Body of pancreas (tissue), 4 donors: ENCODE measurements around the gene GLIS1. TPM values are rescaled to one million over a fixed set of nuclear protein-coding genes. Genes with fewer than 3 reads are reported as not detected.
A peak's percentile ranks its signal among the peaks of the same experiment; 100 is the strongest.

Experiments
- ATAC-seq: fragments of 150-250 bp; one replicate; pipeline ENCODE4 v1.9.1; 2016
- DNase-seq, 4 donors: peaks; one replicate each; pipeline ENCODE4 v3.0.0-alpha.2; 2019
- H3K27ac ChIP-seq, 4 donors: fragments of 200-600 bp; sonication (generic); 1 replicate in 3 of 4; 2 replicates in 1 of 4; pipeline versions ENCODE4 v1.5.1 to v1.6.1; 2016 to 2019; ENCODE audit warnings: mild to moderate bottlenecking in 1 of 4, mixed read lengths in 1 of 4, moderate library complexity in 1 of 4
- H3K27me3 ChIP-seq, 2 donors: fragments of 200-600 bp; sonication (generic); one replicate each; pipeline ENCODE4 v1.6.0; 2016; ENCODE audit warnings: mild to moderate bottlenecking in 1 of 2
- H3K36me3 ChIP-seq, 2 donors: fragments of 200-600 bp; sonication (generic); replicated peaks in 1 of 2; 2 replicates each; pipeline ENCODE4 v1.5.1; 2016; ENCODE audit warnings: low read depth in 2 of 2; ENCODE audit not compliant: insufficient read depth in 1 of 2
- H3K4me1 ChIP-seq: fragments of 200-600 bp; sonication (generic); one replicate; pipeline ENCODE4 v1.6.0; 2016
- H3K4me3 ChIP-seq, 2 donors: fragments of 200-600 bp; sonication (generic); 1 replicate in 1 of 2; 2 replicates in 1 of 2; pipeline ENCODE4 v1.5.1; 2016 to 2019
- H3K9me3 ChIP-seq, 3 donors: fragments of 200-600 bp; sonication (generic); 1 replicate in 2 of 3; 2 replicates in 1 of 3; pipeline ENCODE4 v1.5.1; 2016
- POLR2A ChIP-seq, 3 donors: fragments of 450-650 bp; IDR thresholded peaks; one replicate each; pipeline ENCODE4 v1.6.1; 2016; ENCODE audit warnings: antibody characterized with exemption in 3 of 3, mild to moderate bottlenecking in 2 of 3
- WGBS, 2 donors: methylation state at CpG; one replicate each; pipeline ENCODE4 v1.1.5; 2017; 5-methylcytosine and 5-hydroxymethylcytosine counted together
- intact Hi-C: fragments of 100-400 bp; cut with DNase I; formaldehyde crosslinking; loops from one replicate; pipeline ENCODE4 v1.15.1; 2023
- total RNA-seq, 2 donors: library from RNA; depleted of rRNA; stranded (reverse); fragments of >200 nt; gene quantifications; one replicate each; pipeline ENCODE4 v1.1.0, GENCODE V29; 2016
- TF ChIP-seq, protein P1 (sequence below), 7 experiments: fragments of 450-650 bp in 4 of 7; fragments of 200-600 bp in 3 of 7; sonication (generic) in 3 of 7; IDR thresholded peaks; one replicate each; pipeline ENCODE4 v1.5.1; 2016 to 2019; ENCODE audit warnings: antibody characterized with exemption in 7 of 7

GLIS1 gene
- total RNA-seq, 2 donors from 2014 or later: 0.33 TPM; not detected in 1

DNA sequence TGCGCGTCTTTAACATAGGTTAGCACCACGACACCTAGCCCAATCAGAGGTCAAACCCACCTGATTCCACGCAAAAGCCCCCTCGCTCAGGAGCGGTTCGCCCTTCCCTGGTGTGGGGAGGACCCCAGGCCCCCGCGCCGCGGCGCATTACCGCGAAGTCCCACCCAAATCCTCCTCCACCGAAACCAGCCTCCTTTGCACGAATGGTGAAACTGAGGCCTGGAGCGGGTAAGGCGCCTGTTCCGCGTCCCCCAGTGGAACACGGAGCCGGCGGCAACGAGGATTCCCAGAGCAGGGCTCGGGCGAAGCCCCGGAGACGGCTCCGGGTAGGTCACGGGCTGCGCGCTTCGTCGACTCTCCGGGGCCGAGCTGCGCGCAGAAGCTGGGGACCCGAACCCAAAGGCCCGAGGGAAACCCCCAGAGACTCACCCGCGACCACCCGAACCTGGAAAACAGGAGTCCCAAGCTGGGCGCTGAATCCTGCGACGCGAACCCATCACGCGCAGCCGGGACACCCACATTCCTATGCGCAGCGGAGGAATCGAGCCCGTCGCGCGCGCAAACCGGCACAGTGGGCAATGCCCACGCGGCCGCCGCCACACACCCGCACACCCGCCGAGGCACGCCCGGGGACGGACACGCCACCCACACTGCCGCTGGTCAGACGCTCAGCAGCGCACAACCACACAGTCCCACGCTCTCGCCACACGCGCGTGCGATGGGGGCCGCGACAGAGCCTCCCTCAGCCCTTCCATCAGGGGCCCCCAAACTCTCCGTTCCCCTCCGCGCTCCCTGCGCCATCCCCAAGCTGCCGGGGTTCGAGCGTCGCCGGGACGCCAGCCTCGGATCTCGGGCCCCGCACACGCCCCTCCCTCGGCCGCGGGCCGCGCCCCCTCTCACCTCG is 507 bp downstream of the GLIS1 start:
- H3K36me3 ChIP-seq: no peaks in the 10 kb centered on the region
- peaks cover 3 to 14% of the 10 kb centered on the region in 2 donors for H3K27me3 ChIP-seq
- WGBS, 2 donors: 0 to 4% methylated on average over 3 to 87 of the region's 101 CpGs
- H3K27ac ChIP-seq: no peak overlapping the region
- H3K9me3 ChIP-seq: no peaks in the 10 kb centered on the region
- intact Hi-C loops: no loop called here
- TF ChIP-seq POLR2A (IDR thresholded peaks at IDR 0.05): no peak
- TF ChIP-seq, protein P1, sequence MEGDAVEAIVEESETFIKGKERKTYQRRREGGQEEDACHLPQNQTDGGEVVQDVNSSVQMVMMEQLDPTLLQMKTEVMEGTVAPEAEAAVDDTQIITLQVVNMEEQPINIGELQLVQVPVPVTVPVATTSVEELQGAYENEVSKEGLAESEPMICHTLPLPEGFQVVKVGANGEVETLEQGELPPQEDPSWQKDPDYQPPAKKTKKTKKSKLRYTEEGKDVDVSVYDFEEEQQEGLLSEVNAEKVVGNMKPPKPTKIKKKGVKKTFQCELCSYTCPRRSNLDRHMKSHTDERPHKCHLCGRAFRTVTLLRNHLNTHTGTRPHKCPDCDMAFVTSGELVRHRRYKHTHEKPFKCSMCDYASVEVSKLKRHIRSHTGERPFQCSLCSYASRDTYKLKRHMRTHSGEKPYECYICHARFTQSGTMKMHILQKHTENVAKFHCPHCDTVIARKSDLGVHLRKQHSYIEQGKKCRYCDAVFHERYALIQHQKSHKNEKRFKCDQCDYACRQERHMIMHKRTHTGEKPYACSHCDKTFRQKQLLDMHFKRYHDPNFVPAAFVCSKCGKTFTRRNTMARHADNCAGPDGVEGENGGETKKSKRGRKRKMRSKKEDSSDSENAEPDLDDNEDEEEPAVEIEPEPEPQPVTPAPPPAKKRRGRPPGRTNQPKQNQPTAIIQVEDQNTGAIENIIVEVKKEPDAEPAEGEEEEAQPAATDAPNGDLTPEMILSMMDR (IDR thresholded peaks at IDR 0.05): no peak
- H3K4me1 ChIP-seq: peaks cover 22% of the 10 kb centered on the region
- ATAC-seq (peak; percentile 12), DNase-seq (peak in 2 of 4 donors; percentile 6 to 18)
- H3K4me3 ChIP-seq: peak overlapping the region in 1 of 2 donors; percentile 31

DNA sequence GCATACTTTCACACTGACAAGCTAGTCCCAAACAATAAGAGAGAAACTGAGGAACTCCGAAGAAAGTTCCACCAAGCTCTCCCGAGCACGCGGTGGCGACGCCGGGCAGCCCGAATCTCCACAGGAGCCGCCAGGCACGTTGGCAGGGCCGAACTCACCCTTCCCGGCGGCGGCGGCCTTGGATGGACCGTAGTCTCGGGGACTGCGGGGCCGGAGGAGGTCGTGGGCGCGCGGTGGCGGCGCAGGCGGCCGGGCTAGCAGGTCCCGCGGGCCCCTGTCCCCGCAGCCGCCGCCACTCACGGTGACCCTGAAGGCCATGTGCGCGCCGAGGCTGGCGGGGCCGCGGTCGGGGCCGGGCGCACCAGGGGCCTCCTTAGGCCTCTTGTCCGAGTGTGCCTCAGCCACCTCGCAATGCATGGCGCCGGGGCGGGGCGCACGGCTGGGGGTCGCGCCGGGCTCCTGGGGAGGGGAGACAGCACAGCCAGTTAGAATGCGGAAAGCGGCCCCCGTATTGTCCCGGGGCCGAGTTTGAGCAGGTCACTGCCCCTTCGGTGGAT is 1.2 kb downstream of the GLIS1 start:
- 7 to 12% methylated on average over 14 to 58 of the region's 58 CpGs for WGBS, 2 donors
- Histone ChIP-seq H3K36me3 (no peaks in the 10 kb centered on the region), H3K27ac (no peak overlapping the region), H3K4me3 (no peak overlapping the region), H3K4me1 (peaks cover 22% of the 10 kb centered on the region), H3K9me3 (no peaks in the 10 kb centered on the region), H3K27me3 (peaks cover 3 to 14% of the 10 kb centered on the region in 2 donors)
- ATAC-seq: no peak
- intact Hi-C loops: no loop called here
- peak in 1 of 4 donors; percentile 21 for DNase-seq
- no peak for TF ChIP-seq POLR2A (IDR thresholded peaks at IDR 0.05)
- TF ChIP-seq, protein P1 (IDR thresholded peaks at IDR 0.05): no peak

DNA sequence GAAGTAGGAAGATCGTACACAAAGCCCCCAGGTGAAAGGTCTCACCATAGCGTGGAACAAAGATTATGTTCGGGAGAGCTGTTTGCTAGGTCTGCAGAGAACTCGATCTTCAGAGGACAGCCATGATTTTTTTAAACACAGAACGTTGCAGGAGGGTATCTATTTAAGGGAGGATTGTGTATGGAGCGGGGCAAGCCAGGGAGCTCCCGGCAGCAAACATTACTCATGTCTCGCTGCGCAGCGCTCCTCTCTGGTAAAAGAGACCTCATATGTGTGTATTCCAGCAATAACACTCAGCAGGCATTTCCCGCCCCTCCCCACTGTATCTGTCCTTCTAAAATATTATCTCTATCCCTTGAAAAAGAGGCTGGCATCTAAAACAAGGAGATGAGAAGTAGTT is 2.7 kb downstream of the GLIS1 start:
- no peaks in the 10 kb centered on the region for H3K9me3 ChIP-seq
- H3K27me3 ChIP-seq: peaks cover 3 to 14% of the 10 kb centered on the region in 2 donors
- WGBS, 2 donors: 79 to 81% methylated on average over 11 of the region's 11 CpGs
- H3K4me1 ChIP-seq: peaks cover 22% of the 10 kb centered on the region
- H3K36me3 ChIP-seq: no peaks in the 10 kb centered on the region
- TF ChIP-seq, protein P1 (IDR thresholded peaks at IDR 0.05): no peak
- TF ChIP-seq POLR2A (IDR thresholded peaks at IDR 0.05): no peak
- intact Hi-C loops: no loop called here
- no peak overlapping the region for H3K27ac ChIP-seq
- H3K4me3 ChIP-seq: no peak overlapping the region
- no peak for ATAC-seq
- no peak for DNase-seq

- Histone ChIP-seq H3K9me3 (no peaks in the 10 kb centered on the region), H3K4me1 (peaks cover 22% of the 10 kb centered on the region), H3K4me3 (no peak overlapping the region), H3K27ac (no peak overlapping the region), H3K36me3 (no peaks in the 10 kb centered on the region), H3K27me3 (peaks cover 3 to 14% of the 10 kb centered on the region in 2 donors)
- TF ChIP-seq, protein P1 (IDR thresholded peaks at IDR 0.05): no peak
- TF ChIP-seq POLR2A (IDR thresholded peaks at IDR 0.05): no peak
- WGBS, 2 donors: 83 to 90% methylated on average over 5 of the region's 5 CpGs
- intact Hi-C loops: no loop called here
- DNase-seq (no peak), ATAC-seq (no peak)
Measured at GRCh38 chr1:53735681-53736080, 3.3 kb downstream of the GLIS1 start.
